SH-SY5Y (cell line): ENCODE data around the gene MALSU1.

Experiments
- GATA2 ChIP-seq: IDR thresholded peaks from 2 replicates; pipeline ENCODE4 v1.6.1; 2011; ENCODE audit warnings: mild to moderate bottlenecking, low read depth, low read length
- GATA3 ChIP-seq: IDR thresholded peaks from 2 replicates; pipeline ENCODE4 v1.6.1; 2011; ENCODE audit warnings: low read depth, mild to moderate bottlenecking, low read length, moderate library complexity

DNA sequence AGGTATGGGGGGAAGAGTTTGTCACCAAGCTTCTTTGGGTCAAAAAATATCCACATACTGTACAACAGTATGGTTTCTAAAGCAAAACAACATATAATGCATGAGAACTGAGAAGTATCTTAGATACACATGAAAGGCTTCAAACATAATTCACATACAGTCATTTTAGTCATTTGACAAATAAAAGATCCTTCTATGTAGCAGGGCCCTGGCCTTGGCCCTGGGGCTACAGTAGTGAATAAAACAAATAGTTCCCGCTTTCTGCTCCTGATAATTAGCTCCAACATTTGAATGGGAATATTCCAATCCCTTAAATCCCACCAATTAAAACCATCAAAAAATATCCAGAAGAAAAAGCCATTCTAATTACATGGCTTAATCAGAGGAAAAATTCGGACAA lies 51.3 kb downstream of the MALSU1 start:
- TF ChIP-seq GATA3 (no peak), GATA2 (no peak)
